Aorta (tissue), 5 donors: Measurements from ENCODE around the gene PITX3. TPM values are rescaled to one million over a fixed set of nuclear protein-coding genes. Genes with fewer than 3 reads are reported as not detected.
A peak's percentile ranks its signal among the peaks of the same experiment; 100 is the strongest.

ENCODE experiments used
- ATAC-seq: fragments of 200-7000 bp; cut with Tn5 transposase; one replicate; pipeline ENCODE4 v1.9.1; 2022; ENCODE audit warnings: moderate library complexity; ENCODE audit not compliant: low FRiP score
- DNase-seq, 2 donors: peaks; one replicate each; pipeline ENCODE4 v3.0.0-alpha.2; 2020
- H3K27ac ChIP-seq, 2 donors: one replicate each; pipeline ENCODE4 v1.5.1; 2013; ENCODE audit warnings: low read length in 2 of 2, mild to moderate bottlenecking in 2 of 2, moderate library complexity in 2 of 2, control low read depth in 1 of 2, inconsistent platforms in 1 of 2, low read depth in 1 of 2
- H3K27me3 ChIP-seq, 2 donors: one replicate each; pipeline ENCODE4 v1.6.1; 2013; ENCODE audit warnings: control low read depth in 1 of 2, low read length in 1 of 2, mild to moderate bottlenecking in 1 of 2, moderate library complexity in 1 of 2; ENCODE audit not compliant: insufficient read depth in 2 of 2, control insufficient read depth in 1 of 2
- H3K36me3 ChIP-seq, 2 donors: one replicate each; pipeline ENCODE4 v1.6.1; 2013; ENCODE audit warnings: control low read depth in 1 of 2, low read length in 1 of 2, mild to moderate bottlenecking in 1 of 2; ENCODE audit not compliant: insufficient read depth in 2 of 2, control insufficient read depth in 1 of 2
- H3K4me1 ChIP-seq, 2 donors: one replicate each; pipeline ENCODE4 v1.6.1; 2013; ENCODE audit warnings: low read length in 2 of 2, control low read depth in 1 of 2, mild to moderate bottlenecking in 1 of 2, moderate library complexity in 1 of 2; ENCODE audit not compliant: insufficient read depth in 2 of 2, control insufficient read depth in 1 of 2
- H3K4me3 ChIP-seq, 2 donors: one replicate each; pipeline ENCODE4 v1.5.1; 2013; ENCODE audit warnings: low read length in 2 of 2, control low read depth in 1 of 2, mild to moderate bottlenecking in 1 of 2
- H3K9me3 ChIP-seq: one replicate; pipeline ENCODE4 v1.6.1; 2013; ENCODE audit warnings: mild to moderate bottlenecking, low read length; ENCODE audit not compliant: control insufficient read depth
- WGBS, 2 donors: extraction: QIAGEN DNeasy Blood & Tissue Kit; methylation state at CpG; one replicate each; pipeline ENCODE4 v1.1.7; 2013; 5-methylcytosine and 5-hydroxymethylcytosine counted together
- intact Hi-C, 2 donors: fragments of 100-400 bp; cut with DNase I; formaldehyde crosslinking; loops; one replicate each; pipeline versions ENCODE4 v1.14.2 to v1.15.0; 2022
- polyA plus RNA-seq, 2 donors: library from polyadenylated mRNA; stranded (reverse); fragments of 200-250 nt; gene quantifications; one replicate each; pipeline ENCODE4 v1.2.3, GENCODE V29; 2013
- total RNA-seq, 2 donors: library from RNA; stranded (reverse); fragmentation: NEBNext Ultra II Directional; extraction: Animal tissue kit (Norgen Biotek cat#: 25700); gene quantifications; one replicate each; pipeline ENCODE4 v1.2.1, GENCODE V29; 2021
- donor health status: healthy with polysubstance abuse.
- donor health status: Bipolar disorder and iron deficiency.
- donor health status: DM: no; HTN: no; CAD: no.
- donor health status: DM: no; HTN: no; CAD: no.
- donor health status: DM: yes; HTN: yes; CAD: no.

PITX3 gene
- total and polyA plus RNA-seq, 4 donors: 0.13 TPM; not detected in 3

DNA sequence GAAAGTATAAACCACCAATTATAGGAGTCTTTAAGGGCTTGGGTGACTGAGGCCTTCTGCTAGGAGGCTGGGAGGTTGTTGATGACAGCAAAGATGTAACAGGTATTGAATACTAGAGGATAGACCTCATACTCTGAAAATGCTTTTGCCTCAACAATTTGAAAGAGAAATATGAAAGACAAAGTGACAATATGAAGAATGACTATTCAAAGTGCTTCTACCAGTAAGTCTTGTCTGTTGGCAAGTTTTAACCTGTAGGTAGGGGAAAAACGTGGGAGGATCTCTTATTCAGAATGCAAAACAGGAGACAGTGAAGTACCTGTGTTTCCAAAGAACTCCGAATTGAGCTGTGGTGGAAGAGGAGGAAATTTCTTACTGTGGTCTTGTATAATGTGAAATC is 42.2 kb upstream of the PITX3 start:
- Histone ChIP-seq H3K27ac (no peak overlapping the region), H3K36me3 (no peaks in the 10 kb centered on the region), H3K4me1 (peaks cover 7 to 13% of the 10 kb centered on the region in 2 donors), H3K9me3 (no peaks in the 10 kb centered on the region), H3K4me3 (no peak overlapping the region), H3K27me3 (no peaks in the 10 kb centered on the region)
- 74 to 76% methylated on average over 2 of the region's 2 CpGs for WGBS, 2 donors
- DNase-seq (no peak), ATAC-seq (no peak)
- intact Hi-C loops: no loop called here

DNA sequence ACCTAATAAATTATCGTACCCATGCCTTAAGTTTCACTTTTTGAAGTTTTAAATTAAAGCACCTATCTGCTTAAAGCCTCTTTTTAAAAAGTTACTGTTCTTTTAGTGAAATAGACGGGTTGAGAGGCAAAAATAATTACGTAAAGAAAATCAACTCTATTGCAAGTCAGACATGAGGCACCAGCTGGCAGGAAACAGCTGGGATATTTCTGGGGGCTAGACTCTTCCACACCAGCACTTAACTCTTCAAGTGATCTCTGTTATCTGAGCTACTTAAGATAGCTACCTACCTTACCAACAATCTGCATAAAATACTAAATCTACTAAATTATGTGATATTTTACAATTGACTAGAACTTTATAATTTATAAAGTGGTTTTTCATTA is 39.8 kb upstream of the PITX3 start:
- intact Hi-C loops: no loop called here
- Histone ChIP-seq H3K9me3 (no peaks in the 10 kb centered on the region), H3K4me1 (peaks cover 4 to 13% of the 10 kb centered on the region in 2 donors), H3K27me3 (no peaks in the 10 kb centered on the region), H3K27ac (no peak overlapping the region), H3K36me3 (no peaks in the 10 kb centered on the region), H3K4me3 (no peak overlapping the region)
- ATAC-seq (no peak), DNase-seq (no peak)
- 2 to 3% methylated on average over 3 of the region's 3 CpGs for WGBS, 2 donors

DNA sequence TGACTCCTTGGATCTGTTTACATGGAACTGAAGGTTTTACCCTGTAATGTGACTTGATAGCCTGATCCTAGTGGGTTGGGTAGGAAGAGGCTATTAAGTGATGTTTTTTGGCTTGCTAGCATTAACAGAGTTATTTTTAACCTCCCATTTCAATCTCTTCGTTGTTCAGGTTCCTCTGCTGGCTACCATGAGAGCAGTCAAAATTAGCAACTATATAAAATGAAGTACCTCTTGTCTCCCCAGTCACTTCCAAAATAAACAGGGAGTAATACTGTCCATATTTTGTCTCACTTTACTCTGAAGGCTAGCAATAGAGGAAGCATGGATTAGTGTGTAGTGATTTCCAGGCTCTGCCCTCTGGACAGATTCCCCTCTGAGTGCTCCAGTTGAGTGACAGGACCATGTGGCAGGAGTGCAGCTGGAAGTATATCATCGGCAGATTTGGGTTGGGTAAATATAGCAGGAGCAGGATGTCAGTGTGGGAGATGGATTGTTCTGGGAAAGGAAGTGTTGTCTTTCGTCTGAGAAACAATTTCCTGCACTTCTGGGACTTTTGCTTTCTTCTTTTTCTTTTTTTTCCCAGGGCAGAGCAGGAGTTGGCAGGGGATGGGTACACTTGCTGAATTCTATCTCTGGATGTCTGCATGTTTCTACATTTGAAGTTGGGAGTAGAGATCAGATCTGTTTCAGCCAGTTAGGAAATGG is 39.2 kb upstream of the PITX3 start:
- H3K27me3 ChIP-seq: no peaks in the 10 kb centered on the region
- ATAC-seq: peak; percentile 63
- WGBS, 2 donors: 0 to 2% methylated on average over 3 of the region's 3 CpGs
- no peak overlapping the region for H3K4me3 ChIP-seq
- H3K9me3 ChIP-seq: no peaks in the 10 kb centered on the region
- H3K27ac ChIP-seq: peak overlapping the region in 1 of 2 donors; percentile 18
- intact Hi-C loops: no loop called here
- DNase-seq: no peak
- no peaks in the 10 kb centered on the region for H3K36me3 ChIP-seq
- peaks cover 4 to 13% of the 10 kb centered on the region in 2 donors for H3K4me1 ChIP-seq

DNA sequence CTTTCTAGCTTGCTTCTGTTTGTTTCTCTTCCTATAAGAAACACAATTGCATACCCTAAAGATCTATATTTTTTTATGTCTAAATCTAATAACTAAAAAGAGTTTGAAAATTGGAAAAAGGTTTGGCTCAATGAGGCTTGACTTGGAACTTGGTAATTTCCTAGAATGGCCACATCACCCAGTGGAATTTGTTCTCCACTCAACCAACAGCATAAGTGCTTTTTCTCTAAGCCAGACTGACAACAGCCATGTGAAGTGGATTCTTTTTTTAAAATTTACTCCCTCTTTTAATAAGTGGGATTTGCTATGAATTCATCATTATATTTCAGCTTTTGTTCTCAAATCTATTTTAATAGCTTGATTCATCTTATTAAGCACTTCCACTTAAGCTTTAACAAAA is 37.8 kb upstream of the PITX3 start:
- no peak for DNase-seq
- no peak for ATAC-seq
- peaks cover 4 to 9% of the 10 kb centered on the region in 2 donors for H3K4me1 ChIP-seq
- no peaks in the 10 kb centered on the region for H3K9me3 ChIP-seq
- no peak overlapping the region for H3K4me3 ChIP-seq
- no peaks in the 10 kb centered on the region for H3K27me3 ChIP-seq
- H3K36me3 ChIP-seq: no peaks in the 10 kb centered on the region
- intact Hi-C loops: no loop called here
- H3K27ac ChIP-seq: no peak overlapping the region

DNA sequence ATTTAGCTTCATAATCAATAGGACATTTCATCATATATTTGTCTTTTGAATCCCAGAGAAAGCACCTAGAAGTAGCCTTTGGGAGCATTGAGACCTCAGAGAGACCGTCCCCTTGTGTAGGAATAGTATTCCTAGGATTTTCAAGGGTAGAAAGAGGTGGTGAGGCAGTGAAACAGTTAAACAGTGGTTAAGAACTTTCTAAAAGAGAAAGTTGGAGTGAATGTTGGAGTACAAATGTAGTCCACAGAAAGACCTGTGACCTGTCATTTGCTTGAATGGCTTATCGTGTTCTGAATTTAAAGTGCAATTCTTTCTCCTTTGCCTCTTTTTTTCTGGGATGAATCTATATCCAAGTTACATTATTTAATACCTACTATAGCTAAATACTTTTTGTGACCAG is 34.0 kb upstream of the PITX3 start:
- Histone ChIP-seq H3K4me3 (no peak overlapping the region), H3K4me1 (peaks cover 2 to 7% of the 10 kb centered on the region in 2 donors), H3K9me3 (no peaks in the 10 kb centered on the region), H3K27me3 (no peaks in the 10 kb centered on the region), H3K36me3 (no peaks in the 10 kb centered on the region), H3K27ac (no peak overlapping the region)
- intact Hi-C loops: no loop called here
- WGBS, 2 donors: 79 to 80% methylated on average over 2 of the region's 2 CpGs
- no peak for ATAC-seq
- no peak for DNase-seq

DNA sequence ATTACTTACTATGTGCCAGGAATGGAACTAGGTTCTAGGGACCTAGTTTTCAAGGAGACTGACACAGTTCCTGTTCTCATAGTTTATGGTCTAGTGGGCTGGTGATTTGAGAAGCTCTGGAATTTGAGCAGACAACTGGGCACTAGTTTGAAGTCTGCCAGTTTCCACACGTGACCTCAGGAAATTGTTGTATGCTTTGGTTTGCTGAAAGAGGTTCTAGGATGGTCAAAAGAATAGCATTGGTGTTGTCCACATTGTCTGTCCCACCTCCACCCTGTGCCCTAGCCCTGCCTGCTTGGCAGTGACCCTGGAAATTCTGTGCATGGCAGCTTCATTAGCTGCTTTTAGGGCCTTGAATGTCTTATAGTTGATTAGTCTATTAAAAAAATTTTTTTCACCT is 32.8 kb upstream of the PITX3 start:
- intact Hi-C loops: no loop called here
- 13 to 38% methylated on average over 1 of the region's 1 CpG for WGBS, 2 donors
- no peak overlapping the region for H3K4me3 ChIP-seq
- ATAC-seq: no peak
- no peaks in the 10 kb centered on the region for H3K27me3 ChIP-seq
- no peak for DNase-seq
- H3K4me1 ChIP-seq: peaks cover 0 to 2% of the 10 kb centered on the region in 2 donors
- no peaks in the 10 kb centered on the region for H3K9me3 ChIP-seq
- no peaks in the 10 kb centered on the region for H3K36me3 ChIP-seq
- H3K27ac ChIP-seq: no peak overlapping the region

DNA sequence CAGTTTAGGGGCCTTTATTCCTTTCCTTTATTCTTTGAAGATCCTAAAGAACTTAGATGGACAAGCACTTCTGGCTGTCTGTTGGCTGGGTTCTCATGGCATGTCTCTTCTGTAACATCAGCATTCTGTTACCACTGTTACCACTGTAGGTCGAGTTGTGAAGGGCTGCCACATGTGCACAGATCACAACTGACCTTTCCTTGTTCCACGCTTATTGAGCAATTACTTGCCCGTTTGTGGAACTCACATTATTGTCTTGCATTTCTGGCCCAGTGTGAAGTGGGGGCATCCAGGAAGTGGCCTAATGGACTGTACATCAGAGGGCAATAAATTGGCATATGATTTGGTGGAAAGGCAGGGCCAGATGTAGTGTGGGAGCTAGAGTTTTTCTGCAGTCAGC is 27.7 kb upstream of the PITX3 start:
- Histone ChIP-seq H3K4me3 (no peak overlapping the region), H3K4me1 (peaks cover 2 to 18% of the 10 kb centered on the region in 2 donors), H3K36me3 (no peaks in the 10 kb centered on the region), H3K27ac (peak overlapping the region in 1 of 2 donors; percentile 33), H3K9me3 (no peaks in the 10 kb centered on the region), H3K27me3 (no peaks in the 10 kb centered on the region)
- ATAC-seq (no peak), DNase-seq (no peak)
- WGBS, 2 donors: 44 to 49% methylated on average over 3 of the region's 3 CpGs
- intact Hi-C loops: no loop called here

DNA sequence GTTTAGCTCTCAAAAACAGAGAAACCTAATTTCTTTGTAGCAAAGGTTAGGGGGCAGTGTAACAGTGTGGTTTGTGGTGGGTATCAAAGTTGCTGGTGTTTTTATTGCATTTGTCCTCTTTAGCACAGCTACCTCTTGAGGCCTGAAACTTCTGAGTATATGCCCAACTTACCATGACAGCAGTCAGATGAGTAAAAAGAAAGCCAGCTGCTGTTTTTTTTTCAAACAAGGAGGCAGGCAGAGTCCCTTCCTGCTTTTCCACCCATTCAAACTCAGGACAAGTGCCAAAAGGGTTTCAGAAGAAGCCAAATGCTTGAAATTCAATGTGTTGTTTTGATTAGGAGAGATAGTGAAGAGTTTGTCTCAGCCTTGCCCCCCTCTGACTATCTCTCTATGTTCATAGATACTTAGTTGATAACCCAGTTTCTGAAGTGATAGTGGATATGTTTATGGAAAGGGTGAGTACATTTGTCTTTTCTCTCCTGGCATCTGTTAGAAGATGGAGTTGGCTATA is 27.1 kb upstream of the PITX3 start:
- Histone ChIP-seq H3K27me3 (no peaks in the 10 kb centered on the region), H3K36me3 (no peaks in the 10 kb centered on the region), H3K4me3 (no peak overlapping the region), H3K4me1 (peaks cover 2 to 21% of the 10 kb centered on the region in 2 donors), H3K9me3 (no peaks in the 10 kb centered on the region), H3K27ac (no peak overlapping the region)
- intact Hi-C loops: no loop called here
- no peak for DNase-seq
- no peak for ATAC-seq

DNA sequence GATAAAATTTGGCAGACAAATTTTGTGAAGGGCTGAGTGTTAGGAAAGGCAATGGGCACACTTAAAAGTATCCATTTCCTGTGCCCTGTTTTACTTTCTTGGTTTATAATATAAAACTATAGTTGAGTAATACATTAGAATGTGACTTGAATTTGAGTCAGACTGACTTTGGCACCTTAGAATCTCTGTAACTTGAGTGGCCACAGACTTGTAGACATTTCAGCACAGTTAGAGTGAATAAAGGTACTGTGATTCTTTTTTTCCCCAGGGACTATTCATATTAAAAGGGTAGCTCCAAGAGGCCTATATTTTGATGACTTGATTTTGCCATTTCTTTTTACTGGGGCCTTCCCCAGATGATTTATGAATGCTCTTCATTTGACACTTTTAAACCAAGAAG is 26.4 kb upstream of the PITX3 start:
- no peak for ATAC-seq
- Histone ChIP-seq H3K36me3 (no peaks in the 10 kb centered on the region), H3K4me3 (no peak overlapping the region), H3K4me1 (peaks cover 0 to 23% of the 10 kb centered on the region in 2 donors), H3K27me3 (no peaks in the 10 kb centered on the region), H3K27ac (no peak overlapping the region), H3K9me3 (no peaks in the 10 kb centered on the region)
- no peak for DNase-seq
- intact Hi-C loops: no loop called here
